22Rv1 (cell line): ENCODE measurements around the gene SMC2.

ENCODE experiments used
- H3K27ac ChIP-seq: fragments of 450-650 bp; 2 replicates; pipeline ENCODE4 v1.5.1; 2017
- CTCF ChIP-seq: fragments of 450-650 bp; IDR thresholded peaks from 2 replicates; pipeline ENCODE4 v1.5.1; 2017; ENCODE audit warnings: mild to moderate bottlenecking
- ZFX ChIP-seq: fragments of 450-650 bp; IDR thresholded peaks from 2 replicates; pipeline ENCODE4 v1.6.1; 2017; ENCODE audit warnings: antibody characterized with exemption, borderline replicate concordance

The SMC2 gene

GRCh38 chr9:104142799-104143549 lies 48.9 kb downstream of the SMC2 start:
- no peak overlapping the region for H3K27ac ChIP-seq
- no peak for TF ChIP-seq CTCF
- TF ChIP-seq ZFX = no peak

DNA sequence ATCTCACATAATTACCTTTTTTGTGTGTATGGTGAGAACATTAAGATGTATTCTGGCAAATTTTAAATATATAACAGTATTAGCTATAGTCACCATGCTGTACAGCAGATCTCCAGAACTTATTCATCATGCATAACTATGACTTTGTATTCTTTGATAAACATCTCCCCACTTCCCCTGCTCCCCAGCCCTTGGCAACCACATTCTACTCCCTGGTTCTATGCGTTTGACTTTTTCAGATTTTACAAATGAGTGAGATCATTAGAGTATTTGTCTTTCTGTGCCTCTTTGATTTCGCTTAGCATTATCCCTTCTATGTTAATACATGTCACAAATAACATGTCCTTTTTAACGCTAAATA lies 49.4 kb downstream of the SMC2 start:
- no peak for TF ChIP-seq ZFX
- no peak for TF ChIP-seq CTCF
- no peak overlapping the region for H3K27ac ChIP-seq

GRCh38 chr9:104144336-104144735 lies 50.2 kb downstream of the SMC2 start:
- TF ChIP-seq ZFX (no peak), CTCF (no peak)
- no peak overlapping the region for H3K27ac ChIP-seq

DNA sequence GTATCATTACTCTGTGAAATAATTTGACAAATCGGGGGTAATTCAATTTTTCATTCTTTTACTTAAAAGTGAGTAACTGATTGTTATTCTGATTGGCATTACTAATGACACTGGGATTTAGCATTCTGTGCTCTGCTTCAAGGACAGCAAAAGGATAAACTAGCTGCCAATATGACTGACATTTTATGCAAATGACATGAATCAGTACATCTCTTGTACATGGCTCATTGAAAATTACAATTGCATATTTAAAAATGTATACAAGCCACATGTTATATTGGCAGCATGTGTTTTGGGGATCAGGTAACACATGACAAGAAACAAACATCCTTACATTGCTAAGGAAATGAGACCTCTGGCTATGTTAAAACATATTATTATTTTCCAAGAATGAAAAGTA lies 79.0 kb downstream of the SMC2 start:
- TF ChIP-seq ZFX (no peak), CTCF (no peak)

GRCh38 chr9:104177003-104177611 lies 83.0 kb downstream of the SMC2 start:
- no peak overlapping the region for H3K27ac ChIP-seq
- TF ChIP-seq ZFX (no peak), CTCF (peak; percentile 80)

More for the DNA sequence above, 79.0 kb downstream of the SMC2 start:
- no peak overlapping the region for H3K27ac ChIP-seq

GRCh38 chr9:104177676-104178075 lies 83.6 kb downstream of the SMC2 start:
- TF ChIP-seq ZFX (no peak), CTCF (no peak)
- H3K27ac ChIP-seq = no peak overlapping the region
